Esophagus squamous epithelium (tissue), 4 donors: ENCODE data around the gene HYDIN.

Source experiments
- CTCF ChIP-seq, 6 experiments: fragments of 450-650 bp in 4 of 6; fragments of 200-600 bp in 2 of 6; sonication (generic) in 2 of 6; IDR thresholded peaks; one replicate each; pipeline ENCODE4 v1.5.1; 2016 to 2019; ENCODE audit warnings: antibody characterized with exemption in 6 of 6, mild to moderate bottlenecking in 4 of 6, moderate library complexity in 4 of 6
- POLR2A ChIP-seq, 4 donors: fragments of 450-650 bp; IDR thresholded peaks; one replicate each; pipeline ENCODE4 v1.6.1; 2017; ENCODE audit warnings: antibody characterized with exemption in 4 of 4, mild to moderate bottlenecking in 4 of 4, moderate library complexity in 3 of 4

- TF ChIP-seq CTCF (IDR thresholded peaks at IDR 0.05), result peak; percentile 66 to 95 (median 94)
- no peak for TF ChIP-seq POLR2A (IDR thresholded peaks at IDR 0.05)
Measured at GRCh38 chr16:70770626-70771552, 459.6 kb downstream of the HYDIN start.
